ENCODE results near the gene RPP25. TPM values are rescaled to one million over a fixed set of nuclear protein-coding genes. Genes with fewer than 3 reads are reported as not detected.

RPP25 gene
- total RNA-seq, 2 donors from 2014 or later = 9.1 to 11.5 TPM

DNA sequence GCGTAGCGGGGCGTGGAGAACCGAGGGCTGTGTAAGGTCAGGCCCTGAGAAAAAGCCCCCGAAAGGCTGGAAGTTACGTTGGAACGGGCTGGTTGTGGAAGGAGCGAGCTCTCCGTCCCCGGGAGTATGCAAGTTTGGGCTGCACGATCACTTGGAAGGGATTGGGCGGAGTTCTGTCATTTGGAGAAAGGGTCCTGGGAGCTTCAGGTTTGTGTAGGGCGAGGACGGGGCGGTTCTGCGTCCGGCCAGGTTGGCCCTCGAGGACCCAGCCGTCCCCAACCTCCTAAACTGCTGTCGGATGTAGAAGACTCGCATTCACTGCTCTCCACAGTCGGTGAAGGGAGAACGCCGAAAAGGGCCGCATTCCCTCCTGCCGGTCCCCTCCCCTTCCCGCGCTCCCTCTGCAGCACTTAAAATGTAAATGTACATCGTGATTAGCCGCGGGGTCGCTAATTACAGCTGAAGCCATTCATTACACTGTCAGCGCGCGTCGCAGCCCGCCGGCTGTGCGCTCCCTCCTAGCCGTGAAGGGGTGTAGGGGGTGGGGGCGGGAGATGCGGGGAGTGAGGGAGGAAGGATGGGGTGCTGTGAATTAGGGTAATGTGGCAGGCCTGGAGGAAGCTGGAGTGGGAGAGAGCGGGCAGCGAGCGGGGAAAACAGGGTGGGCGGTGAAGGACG, 2.5 kb upstream of the RPP25 start:
- peak overlapping the region in 3 of 4 donors; percentile 54 to 83 (median 57) for H3K27ac ChIP-seq
- WGBS, 2 donors = 7 to 23% methylated on average over 27 to 47 of the region's 47 CpGs
- H3K4me1 ChIP-seq = peaks cover 51% of the 10 kb centered on the region
- H3K36me3 ChIP-seq (replicated peaks in 1 of 2; ENCODE audit: insufficient read depth in 1 of 2, low read depth in 2 of 2) = no peaks in the 10 kb centered on the region
- ATAC-seq (no peak), DNase-seq (no peak)
- H3K4me3 ChIP-seq = peak overlapping the region; percentile 30 to 45
- H3K9me3 ChIP-seq = no peaks in the 10 kb centered on the region
- intact Hi-C loops (cut with DNase I) = no loop called here
- TF ChIP-seq, protein P1, sequence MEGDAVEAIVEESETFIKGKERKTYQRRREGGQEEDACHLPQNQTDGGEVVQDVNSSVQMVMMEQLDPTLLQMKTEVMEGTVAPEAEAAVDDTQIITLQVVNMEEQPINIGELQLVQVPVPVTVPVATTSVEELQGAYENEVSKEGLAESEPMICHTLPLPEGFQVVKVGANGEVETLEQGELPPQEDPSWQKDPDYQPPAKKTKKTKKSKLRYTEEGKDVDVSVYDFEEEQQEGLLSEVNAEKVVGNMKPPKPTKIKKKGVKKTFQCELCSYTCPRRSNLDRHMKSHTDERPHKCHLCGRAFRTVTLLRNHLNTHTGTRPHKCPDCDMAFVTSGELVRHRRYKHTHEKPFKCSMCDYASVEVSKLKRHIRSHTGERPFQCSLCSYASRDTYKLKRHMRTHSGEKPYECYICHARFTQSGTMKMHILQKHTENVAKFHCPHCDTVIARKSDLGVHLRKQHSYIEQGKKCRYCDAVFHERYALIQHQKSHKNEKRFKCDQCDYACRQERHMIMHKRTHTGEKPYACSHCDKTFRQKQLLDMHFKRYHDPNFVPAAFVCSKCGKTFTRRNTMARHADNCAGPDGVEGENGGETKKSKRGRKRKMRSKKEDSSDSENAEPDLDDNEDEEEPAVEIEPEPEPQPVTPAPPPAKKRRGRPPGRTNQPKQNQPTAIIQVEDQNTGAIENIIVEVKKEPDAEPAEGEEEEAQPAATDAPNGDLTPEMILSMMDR (IDR thresholded peaks at IDR 0.05) = no peak
- TF ChIP-seq POLR2A (IDR thresholded peaks at IDR 0.05) = no peak
- H3K27me3 ChIP-seq = no peaks in the 10 kb centered on the region

DNA sequence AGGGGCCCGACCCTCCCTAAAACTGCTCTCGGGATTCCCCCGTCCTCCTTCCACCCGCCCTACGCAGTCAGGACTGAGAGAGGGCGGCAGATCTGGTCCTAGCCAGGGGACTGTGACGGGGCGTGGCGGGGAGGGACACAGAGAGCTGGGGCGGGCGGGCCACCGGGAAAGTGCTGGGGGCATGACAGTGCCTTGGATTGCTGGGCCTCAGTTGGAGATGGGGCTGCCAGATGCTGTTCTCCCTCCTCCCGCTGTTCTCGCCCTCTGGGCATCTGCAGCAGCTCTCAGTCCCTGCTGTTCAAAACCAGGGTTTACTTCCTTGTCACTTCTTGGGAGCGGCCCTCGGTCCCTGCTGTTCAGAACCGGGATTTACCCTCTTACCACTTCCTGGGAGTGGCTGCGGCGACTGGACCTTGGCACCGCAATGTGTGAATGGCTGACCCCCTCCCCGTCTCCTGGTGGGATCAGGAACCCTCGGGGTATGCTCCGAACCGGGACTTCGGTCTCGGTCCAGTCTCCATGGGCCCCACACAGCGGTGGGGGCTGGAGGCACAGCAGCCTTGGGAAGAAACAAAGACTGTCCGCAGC, 1.8 kb upstream of the RPP25 start:
- Histone ChIP-seq H3K27me3 (no peaks in the 10 kb centered on the region), H3K36me3 (replicated peaks in 1 of 2; ENCODE audit: insufficient read depth in 1 of 2, low read depth in 2 of 2) (no peaks in the 10 kb centered on the region), H3K9me3 (no peaks in the 10 kb centered on the region), H3K27ac (peak overlapping the region; percentile 54 to 83 (median 56)), H3K4me3 (peak overlapping the region; percentile 30 to 45), H3K4me1 (peaks cover 53% of the 10 kb centered on the region)
- intact Hi-C loops (cut with DNase I) = no loop called here
- DNase-seq (peak; percentile 75 to 88 (median 86)), ATAC-seq (peak; percentile 66)
- TF ChIP-seq, protein P1 (IDR thresholded peaks at IDR 0.05) = peak in 5 of 7 experiments; percentile 35 to 72 (median 67)
- peak; percentile 62 to 86 (median 81) for TF ChIP-seq POLR2A (IDR thresholded peaks at IDR 0.05)
- WGBS, 2 donors = 1 to 3% methylated on average over 17 to 27 of the region's 28 CpGs

GRCh38 chr15:74957476-74958035, 984 bp upstream of the RPP25 start:
- WGBS, 2 donors = 3 to 4% methylated on average over 20 to 28 of the region's 28 CpGs
- no peaks in the 10 kb centered on the region for H3K36me3 ChIP-seq (replicated peaks in 1 of 2; ENCODE audit: insufficient read depth in 1 of 2, low read depth in 2 of 2)
- peaks cover 53% of the 10 kb centered on the region for H3K4me1 ChIP-seq
- DNase-seq = peak in 1 of 4 donors; percentile 21
- peak overlapping the region; percentile 0 to 14 for H3K4me3 ChIP-seq
- intact Hi-C loops (cut with DNase I) = no loop called here
- no peaks in the 10 kb centered on the region for H3K9me3 ChIP-seq
- no peak for ATAC-seq
- no peaks in the 10 kb centered on the region for H3K27me3 ChIP-seq
- TF ChIP-seq POLR2A (IDR thresholded peaks at IDR 0.05) = no peak
- TF ChIP-seq, protein P1 (IDR thresholded peaks at IDR 0.05) = no peak
- H3K27ac ChIP-seq = peak overlapping the region; percentile 57 to 87 (median 84)

- ATAC-seq (peak; percentile 63), DNase-seq (peak; percentile 75 to 87 (median 82))
- peak overlapping the region; percentile 0 to 19 for H3K4me3 ChIP-seq
- H3K4me1 ChIP-seq = peaks cover 53% of the 10 kb centered on the region
- H3K27ac ChIP-seq = peak overlapping the region; percentile 57 to 87 (median 84)
- intact Hi-C loops (cut with DNase I) = no loop called here
- H3K36me3 ChIP-seq (replicated peaks in 1 of 2; ENCODE audit: insufficient read depth in 1 of 2, low read depth in 2 of 2) = no peaks in the 10 kb centered on the region
- no peaks in the 10 kb centered on the region for H3K27me3 ChIP-seq
- 22 to 43% methylated on average over 1 to 88 of the region's 88 CpGs for WGBS, 2 donors
- TF ChIP-seq POLR2A (IDR thresholded peaks at IDR 0.05) = no peak
- TF ChIP-seq, protein P1 (IDR thresholded peaks at IDR 0.05) = peak; percentile 9 to 65 (median 52)
- no peaks in the 10 kb centered on the region for H3K9me3 ChIP-seq
Observed at GRCh38 chr15:74955796-74956647, 550 bp downstream of the RPP25 start.

Data from body of pancreas (tissue), 4 donors.